Activated naive CD4-positive, alpha-beta T cell treated with anti-CD3 and anti-CD28 coated beads, Interleukin-2, amount 50 U/mL, for 24 hours (primary cell): Measurements from ENCODE around the gene MT1HL1.

Experiments
- H3K27ac Mint-ChIP-seq: one replicate; pipeline ENCODE4 v1.8.0; 2021; ENCODE audit warnings: mild to moderate bottlenecking, mixed read lengths
- H3K27me3 Mint-ChIP-seq: one replicate; pipeline ENCODE4 v1.8.0; 2021; ENCODE audit warnings: mixed read lengths
- H3K36me3 Mint-ChIP-seq: one replicate; pipeline ENCODE4 v1.8.0; 2021; ENCODE audit warnings: mixed read lengths
- H3K4me1 Mint-ChIP-seq: one replicate; pipeline ENCODE4 v1.8.0; 2021; ENCODE audit warnings: mixed read lengths
- H3K4me3 Mint-ChIP-seq: one replicate; pipeline ENCODE4 v1.8.0; 2021; ENCODE audit warnings: mild to moderate bottlenecking, mixed read lengths
- H3K9me3 Mint-ChIP-seq: one replicate; pipeline ENCODE4 v1.8.0; 2021; ENCODE audit warnings: mixed read lengths

MT1HL1 gene

DNA sequence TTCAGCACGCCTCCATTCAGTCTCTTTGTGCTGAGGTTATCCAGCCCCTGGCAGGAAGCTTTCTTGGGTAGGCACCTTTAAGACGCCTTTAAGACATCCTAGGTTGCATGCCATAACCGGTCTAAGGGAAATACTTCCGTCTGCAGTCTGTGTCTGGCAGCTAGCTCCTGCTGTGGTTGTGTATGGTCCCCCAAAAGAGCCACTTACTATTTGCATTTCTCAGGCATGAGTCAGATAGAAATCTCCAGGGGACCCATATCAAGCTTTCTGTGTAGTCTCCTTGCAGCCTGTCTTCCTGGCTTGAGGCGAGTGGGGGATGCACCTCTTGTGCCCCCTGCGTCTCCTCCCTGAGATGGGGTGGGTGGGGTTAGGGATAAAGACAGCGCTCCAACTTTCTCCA is 27.8 kb upstream of the MT1HL1 start:
- H3K4me3 Mint-ChIP-seq: no peak overlapping the region
- no peaks in the 10 kb centered on the region for H3K9me3 Mint-ChIP-seq
- no peak overlapping the region for H3K27ac Mint-ChIP-seq
- H3K4me1 Mint-ChIP-seq: no peaks in the 10 kb centered on the region
- H3K36me3 Mint-ChIP-seq: no peaks in the 10 kb centered on the region
- peaks cover 10% of the 10 kb centered on the region for H3K27me3 Mint-ChIP-seq

DNA sequence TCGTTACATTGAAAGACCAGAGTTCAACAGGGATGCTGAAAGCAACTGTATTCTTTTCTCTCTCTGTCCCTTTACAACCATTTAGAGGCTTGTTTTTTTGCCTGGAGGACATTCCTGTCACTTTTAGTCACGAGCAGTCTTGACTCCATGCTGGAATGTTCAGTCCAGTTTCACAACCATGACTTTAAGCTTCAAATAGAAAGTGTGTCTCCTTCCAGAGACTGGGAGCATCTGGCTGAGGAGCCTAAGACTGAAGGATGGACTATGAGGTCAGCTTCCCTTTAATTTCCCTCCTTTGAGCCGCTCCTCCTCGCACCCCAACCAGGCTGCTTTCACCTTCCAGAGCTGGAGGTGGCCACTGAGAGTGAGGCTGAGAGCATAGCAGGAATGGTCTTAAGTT is 27.2 kb upstream of the MT1HL1 start:
- Mint-ChIP-seq H3K27ac (no peak overlapping the region), H3K4me1 (no peaks in the 10 kb centered on the region), H3K27me3 (peaks cover 10% of the 10 kb centered on the region), H3K4me3 (no peak overlapping the region), H3K36me3 (no peaks in the 10 kb centered on the region), H3K9me3 (no peaks in the 10 kb centered on the region)

DNA sequence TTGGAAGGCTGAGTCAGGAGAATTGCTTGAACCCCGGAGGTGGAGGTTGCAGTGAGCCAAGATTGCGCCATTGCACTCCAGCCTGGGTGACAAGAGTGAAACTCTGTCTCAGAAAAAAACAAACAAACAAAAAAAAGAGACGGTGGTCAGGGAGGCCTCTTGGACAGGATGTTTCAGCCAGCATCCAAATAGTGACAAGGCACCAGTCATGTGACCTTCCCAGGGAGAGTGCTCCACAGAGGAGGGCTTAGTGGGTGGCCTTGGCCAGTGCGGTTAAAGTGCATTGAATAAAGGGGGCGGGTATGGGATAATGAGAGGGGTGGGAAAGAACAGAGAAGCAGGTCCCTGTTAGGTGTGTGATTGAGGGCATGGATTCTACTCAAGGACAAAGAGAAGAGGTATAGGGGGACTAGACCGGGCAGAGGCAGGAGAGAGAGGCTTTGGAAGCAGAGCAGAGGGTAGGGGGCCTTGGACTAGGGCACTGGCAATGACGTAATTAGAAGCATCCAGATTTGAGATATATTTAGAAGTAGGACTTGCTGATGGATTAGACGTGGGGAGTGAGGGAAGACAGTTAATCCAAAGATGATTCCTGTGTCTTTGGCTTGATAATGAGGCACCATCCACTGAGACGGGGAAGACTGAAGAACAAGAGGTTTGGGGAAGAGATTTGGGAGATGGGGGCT is 25.8 kb upstream of the MT1HL1 start:
- Mint-ChIP-seq H3K4me3 (no peak overlapping the region), H3K36me3 (peaks cover 4% of the 10 kb centered on the region), H3K9me3 (peaks cover 8% of the 10 kb centered on the region), H3K27me3 (peaks cover 10% of the 10 kb centered on the region), H3K27ac (no peak overlapping the region), H3K4me1 (no peaks in the 10 kb centered on the region)

DNA sequence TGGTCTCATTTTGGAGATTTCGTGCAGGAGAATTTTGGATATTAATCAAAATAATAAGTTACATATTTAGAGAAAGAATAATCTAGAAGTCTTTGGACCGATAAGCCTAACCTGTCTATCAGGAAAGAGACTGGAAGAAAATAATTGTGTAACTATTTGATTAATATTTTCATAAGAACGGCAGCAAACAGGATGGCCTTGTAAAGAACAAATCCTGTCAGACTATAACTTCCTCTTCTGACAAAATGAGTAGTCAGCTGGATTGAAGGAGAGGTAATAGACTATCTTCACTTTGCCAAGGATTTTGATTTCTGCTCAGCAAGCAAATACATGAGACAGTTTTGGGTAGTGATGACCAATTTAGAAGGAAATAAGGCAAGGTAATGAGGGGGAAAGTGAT is 25.0 kb upstream of the MT1HL1 start:
- H3K27me3 Mint-ChIP-seq: peaks cover 9% of the 10 kb centered on the region
- peaks cover 8% of the 10 kb centered on the region for H3K9me3 Mint-ChIP-seq
- H3K4me3 Mint-ChIP-seq: no peak overlapping the region
- no peak overlapping the region for H3K27ac Mint-ChIP-seq
- peaks cover 4% of the 10 kb centered on the region for H3K36me3 Mint-ChIP-seq
- H3K4me1 Mint-ChIP-seq: no peaks in the 10 kb centered on the region

DNA sequence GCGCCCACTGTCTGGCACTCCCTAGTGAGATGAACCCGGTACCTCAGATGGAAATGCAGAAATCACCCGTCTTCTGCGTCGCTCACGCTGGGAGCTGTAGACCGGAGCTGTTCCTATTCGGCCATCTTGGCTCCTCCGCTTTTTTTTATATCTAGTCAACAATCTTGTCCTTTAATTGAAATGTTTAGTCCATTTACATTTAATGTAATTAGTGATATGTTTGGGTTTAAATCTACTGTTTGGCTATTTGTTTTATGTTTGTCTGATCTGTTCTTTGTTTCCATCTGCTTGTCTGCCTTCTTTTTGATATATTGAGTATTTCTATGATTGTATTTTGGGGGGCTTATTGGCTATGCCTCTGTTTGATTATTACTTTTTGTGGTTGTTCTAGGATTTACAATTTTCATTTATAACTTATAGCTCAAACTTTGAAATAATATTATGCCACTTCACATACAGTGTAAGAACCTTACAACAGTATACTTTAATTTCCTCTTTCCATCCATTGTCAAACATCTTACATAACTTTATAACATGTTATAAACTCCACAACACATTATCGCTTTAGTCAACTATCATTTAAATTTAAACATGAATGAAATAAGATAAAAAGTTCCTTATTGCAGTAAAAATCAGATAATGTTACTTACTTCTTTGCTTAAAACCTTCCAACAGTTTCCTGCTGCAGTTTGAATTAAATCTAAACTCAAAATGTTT is 21.3 kb upstream of the MT1HL1 start:
- H3K36me3 Mint-ChIP-seq: peaks cover 4% of the 10 kb centered on the region
- H3K9me3 Mint-ChIP-seq: peaks cover 8% of the 10 kb centered on the region
- no peaks in the 10 kb centered on the region for H3K4me1 Mint-ChIP-seq
- H3K27me3 Mint-ChIP-seq: peaks cover 6% of the 10 kb centered on the region
- no peak overlapping the region for H3K4me3 Mint-ChIP-seq
- H3K27ac Mint-ChIP-seq: no peak overlapping the region

DNA sequence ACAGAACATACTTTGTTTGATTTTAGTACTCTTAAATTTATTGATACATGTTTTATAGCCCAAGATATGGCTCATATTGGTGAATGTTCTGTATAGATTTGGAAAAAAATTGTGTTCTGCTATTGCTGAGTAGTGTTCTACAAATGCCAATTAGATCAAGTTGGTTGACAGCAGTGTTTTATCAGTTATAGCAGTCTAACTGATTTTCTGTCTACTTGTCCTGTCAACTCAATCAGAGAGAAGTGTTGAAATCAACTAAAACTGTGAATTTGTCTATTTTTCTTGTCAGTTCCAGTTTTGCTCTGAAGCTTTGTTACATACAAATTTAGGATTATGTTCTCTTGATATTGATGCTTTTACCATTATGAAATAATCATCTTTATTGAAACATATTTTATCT is 14.7 kb upstream of the MT1HL1 start:
- Mint-ChIP-seq H3K4me3 (no peak overlapping the region), H3K27me3 (peaks cover 4% of the 10 kb centered on the region), H3K9me3 (no peaks in the 10 kb centered on the region)

DNA sequence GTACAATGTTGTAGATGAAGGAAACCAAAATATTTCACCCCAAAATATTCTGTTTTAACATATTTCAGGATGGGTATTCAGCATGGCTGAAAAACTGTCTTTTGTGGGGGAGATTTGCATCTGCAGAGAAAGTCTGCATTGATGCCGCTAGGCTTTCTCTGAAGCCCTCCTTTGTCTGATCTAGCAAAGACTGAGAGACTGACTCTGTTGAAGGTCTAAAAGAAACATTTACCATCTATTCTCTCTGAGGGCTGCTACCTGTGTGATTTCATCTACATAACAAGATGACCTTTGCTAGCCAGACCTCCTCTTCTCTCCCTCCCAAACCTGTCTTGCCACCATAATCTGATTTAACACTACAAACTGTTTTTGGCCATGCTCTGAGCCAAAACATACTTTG is 12.4 kb upstream of the MT1HL1 start:
- H3K27ac Mint-ChIP-seq: peak overlapping the region; percentile 23
- no peaks in the 10 kb centered on the region for H3K4me1 Mint-ChIP-seq
- no peaks in the 10 kb centered on the region for H3K36me3 Mint-ChIP-seq
- H3K4me3 Mint-ChIP-seq: no peak overlapping the region
- H3K9me3 Mint-ChIP-seq: no peaks in the 10 kb centered on the region
- H3K27me3 Mint-ChIP-seq: peaks cover 4% of the 10 kb centered on the region

More for the DNA sequence above, 14.7 kb upstream of the MT1HL1 start:
- Mint-ChIP-seq H3K36me3 (no peaks in the 10 kb centered on the region), H3K27ac (no peak overlapping the region), H3K4me1 (no peaks in the 10 kb centered on the region)

DNA sequence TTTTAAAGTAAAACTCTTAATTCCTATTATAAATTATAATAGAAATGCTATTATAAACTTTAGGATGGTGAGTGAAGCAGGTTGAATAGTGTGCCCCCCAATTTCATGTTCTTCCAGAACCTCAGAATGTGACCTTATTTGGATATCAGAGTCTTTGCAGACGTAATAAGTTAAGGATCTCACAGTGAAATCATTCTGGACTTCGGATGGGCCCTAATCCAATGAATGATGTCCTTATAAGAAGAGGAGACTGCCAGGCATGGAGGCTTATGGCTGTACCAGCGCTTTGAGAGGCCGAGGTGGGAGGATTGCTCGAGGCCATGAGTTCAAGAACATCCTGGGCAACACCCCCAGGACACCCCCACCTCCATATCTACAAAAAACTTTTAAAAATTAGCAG is 9.4 kb upstream of the MT1HL1 start:
- Mint-ChIP-seq H3K4me1 (no peaks in the 10 kb centered on the region), H3K36me3 (no peaks in the 10 kb centered on the region), H3K4me3 (no peak overlapping the region), H3K27me3 (peaks cover 6% of the 10 kb centered on the region), H3K27ac (no peak overlapping the region), H3K9me3 (no peaks in the 10 kb centered on the region)

DNA sequence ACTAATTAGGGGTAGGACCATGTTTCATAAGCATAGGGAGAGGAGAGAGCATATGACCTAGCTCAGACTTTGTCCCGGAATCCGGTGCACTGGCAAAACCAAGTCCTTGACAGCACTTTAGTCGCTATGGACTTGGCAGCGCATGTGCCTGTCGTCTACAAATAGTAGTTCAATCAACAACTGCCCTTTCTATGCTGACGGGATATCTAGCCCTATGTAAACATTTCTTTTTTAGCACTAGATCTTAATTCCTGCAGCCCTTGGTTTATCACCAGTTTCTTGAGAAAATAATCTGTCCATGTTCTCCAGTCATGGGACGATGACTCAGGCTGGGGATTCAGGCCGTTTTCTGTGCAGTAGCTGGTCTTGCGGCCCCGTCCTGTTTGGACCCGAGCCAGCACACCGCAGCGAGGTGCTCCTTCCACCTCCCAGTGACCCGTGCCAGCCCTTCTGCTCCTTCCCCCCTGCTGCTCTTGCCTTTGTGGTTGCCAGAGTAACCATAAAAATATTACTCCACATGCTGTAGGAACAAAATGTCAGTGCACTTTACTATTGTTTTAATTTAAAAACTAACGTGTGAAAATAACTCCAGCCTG is 8.6 kb upstream of the MT1HL1 start:
- Mint-ChIP-seq H3K27me3 (peaks cover 5% of the 10 kb centered on the region), H3K27ac (no peak overlapping the region), H3K9me3 (no peaks in the 10 kb centered on the region), H3K4me1 (no peaks in the 10 kb centered on the region), H3K4me3 (no peak overlapping the region), H3K36me3 (no peaks in the 10 kb centered on the region)

DNA sequence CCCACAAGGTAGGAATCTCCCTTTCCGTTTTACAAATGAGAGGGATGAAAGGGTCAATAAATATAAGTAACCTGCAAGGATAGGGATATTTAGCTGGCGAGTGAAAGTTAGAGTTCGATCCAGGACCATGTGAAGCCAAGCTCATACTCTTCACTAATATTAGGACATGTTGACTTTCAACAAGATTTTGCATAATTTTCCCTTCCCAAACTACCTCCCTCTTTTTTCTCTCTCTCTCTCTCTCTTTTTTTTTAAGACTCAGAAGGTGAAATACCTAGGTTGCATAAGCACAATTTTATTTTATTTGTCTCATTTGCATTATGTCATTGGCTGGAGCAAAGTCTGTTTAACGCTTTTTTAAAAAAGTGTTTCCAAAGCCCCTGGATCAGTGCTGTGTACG is 8.1 kb upstream of the MT1HL1 start:
- no peaks in the 10 kb centered on the region for H3K36me3 Mint-ChIP-seq
- no peak overlapping the region for H3K27ac Mint-ChIP-seq
- peaks cover 5% of the 10 kb centered on the region for H3K27me3 Mint-ChIP-seq
- H3K9me3 Mint-ChIP-seq: no peaks in the 10 kb centered on the region
- no peak overlapping the region for H3K4me3 Mint-ChIP-seq
- H3K4me1 Mint-ChIP-seq: no peaks in the 10 kb centered on the region

DNA sequence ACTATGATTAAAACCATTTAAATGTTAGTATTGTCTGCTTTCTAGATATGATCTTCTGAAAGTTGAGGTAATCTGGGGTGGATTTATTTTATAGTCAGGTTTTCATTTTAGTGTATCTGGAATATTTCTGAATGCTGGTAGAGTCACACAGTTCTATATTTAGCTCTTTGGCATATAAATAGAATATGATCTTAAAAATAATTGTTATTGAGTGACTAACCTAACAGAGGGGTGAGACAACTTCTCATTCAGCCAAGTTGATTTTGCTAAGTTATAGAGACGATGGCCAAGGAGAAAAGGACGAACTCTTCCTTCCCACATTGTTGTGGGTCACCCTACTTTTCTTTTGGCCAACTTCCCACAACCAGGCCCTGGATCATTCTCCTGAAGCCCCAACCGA is 7.2 kb upstream of the MT1HL1 start:
- H3K4me3 Mint-ChIP-seq: no peak overlapping the region
- H3K36me3 Mint-ChIP-seq: no peaks in the 10 kb centered on the region
- H3K9me3 Mint-ChIP-seq: no peaks in the 10 kb centered on the region
- H3K4me1 Mint-ChIP-seq: no peaks in the 10 kb centered on the region
- peaks cover 5% of the 10 kb centered on the region for H3K27me3 Mint-ChIP-seq
- H3K27ac Mint-ChIP-seq: no peak overlapping the region

DNA sequence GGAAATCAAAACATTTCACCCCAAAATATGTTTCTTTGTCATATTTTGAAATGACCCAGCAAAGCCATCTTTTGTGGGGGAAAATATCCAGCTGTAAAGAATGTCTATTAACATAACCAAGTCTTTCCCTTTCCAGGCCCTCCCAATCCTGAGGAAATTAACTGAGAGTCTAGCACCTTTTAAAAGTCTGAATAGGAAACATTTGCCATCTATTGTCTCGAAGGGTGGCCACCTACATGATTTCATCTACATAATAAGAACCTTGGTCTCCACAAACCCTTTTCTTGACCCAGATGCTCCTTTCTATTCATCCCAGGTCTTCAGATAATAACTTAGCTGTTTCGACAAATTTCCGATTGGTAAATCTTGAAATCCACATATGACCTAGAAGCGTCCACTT is 5.4 kb upstream of the MT1HL1 start:
- no peak overlapping the region for H3K27ac Mint-ChIP-seq
- H3K4me3 Mint-ChIP-seq: no peak overlapping the region
- no peaks in the 10 kb centered on the region for H3K36me3 Mint-ChIP-seq
- no peaks in the 10 kb centered on the region for H3K9me3 Mint-ChIP-seq
- no peaks in the 10 kb centered on the region for H3K4me1 Mint-ChIP-seq
- H3K27me3 Mint-ChIP-seq: peaks cover 3% of the 10 kb centered on the region

DNA sequence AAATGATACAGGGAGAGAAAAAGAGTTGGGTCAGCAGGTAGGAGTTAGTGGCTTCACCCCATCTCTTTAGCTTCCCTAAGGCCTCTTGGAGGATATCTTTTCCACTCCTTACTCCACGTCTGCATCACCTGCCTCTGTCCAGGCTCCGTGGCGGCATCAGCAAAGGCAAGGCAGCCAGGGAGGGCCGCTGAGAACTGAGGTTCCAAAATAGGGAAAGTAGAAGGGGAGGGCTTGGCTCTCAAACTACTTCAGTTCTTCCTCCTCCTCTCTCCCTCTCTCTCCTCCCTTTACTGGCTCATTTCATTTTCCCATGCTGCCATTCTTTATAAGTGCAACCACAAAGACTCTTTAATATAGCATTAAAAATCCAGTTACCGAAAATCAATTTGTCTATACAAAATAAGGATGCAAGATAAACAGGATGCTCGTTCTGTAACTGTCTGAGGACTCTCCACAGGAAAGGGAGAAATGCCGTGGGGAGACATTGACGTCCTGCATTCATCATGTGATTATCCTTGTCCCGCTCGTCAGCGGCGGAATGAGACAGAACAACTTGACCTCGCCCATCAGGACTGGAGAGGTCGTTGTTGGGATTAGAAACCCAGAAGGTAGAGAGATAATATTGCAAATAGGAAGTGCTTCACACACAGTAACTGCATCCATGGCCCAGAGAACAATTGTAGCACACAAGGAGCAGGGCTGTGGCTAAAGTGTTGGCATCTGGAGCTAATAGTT is 3.1 kb upstream of the MT1HL1 start:
- peaks cover 3% of the 10 kb centered on the region for H3K27me3 Mint-ChIP-seq
- H3K36me3 Mint-ChIP-seq: no peaks in the 10 kb centered on the region
- no peaks in the 10 kb centered on the region for H3K4me1 Mint-ChIP-seq
- no peak overlapping the region for H3K27ac Mint-ChIP-seq
- H3K4me3 Mint-ChIP-seq: no peak overlapping the region
- no peaks in the 10 kb centered on the region for H3K9me3 Mint-ChIP-seq

DNA sequence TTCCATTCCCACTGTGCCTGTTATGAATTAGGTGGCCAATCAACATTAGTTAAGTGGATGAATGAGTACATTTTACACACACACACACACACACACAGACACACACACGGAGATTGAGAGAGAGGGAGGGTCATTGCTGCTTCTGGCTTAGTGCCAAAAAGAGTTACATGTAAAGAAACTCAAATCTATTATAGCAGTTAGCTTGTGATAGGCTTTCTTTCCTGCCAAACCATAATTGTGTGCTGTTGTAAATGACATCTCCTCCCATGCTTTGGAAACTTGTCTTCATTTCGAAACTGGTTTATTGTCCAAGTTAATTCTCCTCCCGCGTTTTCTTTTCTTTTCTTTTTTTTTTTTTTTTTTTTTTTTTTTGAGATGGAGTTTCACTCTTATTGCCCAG is 1.4 kb upstream of the MT1HL1 start:
- Mint-ChIP-seq H3K27ac (no peak overlapping the region), H3K4me3 (no peak overlapping the region), H3K36me3 (no peaks in the 10 kb centered on the region)

DNA sequence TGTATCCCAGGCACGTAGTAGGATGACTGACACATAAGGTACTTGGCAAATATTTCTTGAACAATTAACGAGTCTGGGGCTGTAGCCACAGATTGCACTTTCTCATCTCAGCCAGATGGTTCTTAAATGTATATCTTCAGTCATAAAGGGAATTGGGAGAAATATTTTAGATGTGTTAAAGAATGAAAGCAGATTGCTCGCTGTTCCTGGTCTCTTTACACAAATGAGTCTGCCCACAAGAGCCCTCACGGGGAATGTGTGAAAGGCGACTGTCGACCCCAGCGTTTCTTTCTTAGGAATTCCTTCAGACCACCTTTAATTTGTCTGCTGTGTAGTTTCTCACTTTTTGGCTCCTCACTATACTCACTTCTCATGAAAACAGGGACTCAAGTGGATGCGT is 725 bp downstream of the MT1HL1 start:
- Mint-ChIP-seq H3K4me1 (no peaks in the 10 kb centered on the region), H3K36me3 (no peaks in the 10 kb centered on the region), H3K4me3 (no peak overlapping the region), H3K27me3 (no peaks in the 10 kb centered on the region), H3K27ac (no peak overlapping the region), H3K9me3 (no peaks in the 10 kb centered on the region)

More for the DNA sequence above, 1.4 kb upstream of the MT1HL1 start:
- Mint-ChIP-seq H3K27me3 (peaks cover 3% of the 10 kb centered on the region), H3K9me3 (no peaks in the 10 kb centered on the region), H3K4me1 (no peaks in the 10 kb centered on the region)

DNA sequence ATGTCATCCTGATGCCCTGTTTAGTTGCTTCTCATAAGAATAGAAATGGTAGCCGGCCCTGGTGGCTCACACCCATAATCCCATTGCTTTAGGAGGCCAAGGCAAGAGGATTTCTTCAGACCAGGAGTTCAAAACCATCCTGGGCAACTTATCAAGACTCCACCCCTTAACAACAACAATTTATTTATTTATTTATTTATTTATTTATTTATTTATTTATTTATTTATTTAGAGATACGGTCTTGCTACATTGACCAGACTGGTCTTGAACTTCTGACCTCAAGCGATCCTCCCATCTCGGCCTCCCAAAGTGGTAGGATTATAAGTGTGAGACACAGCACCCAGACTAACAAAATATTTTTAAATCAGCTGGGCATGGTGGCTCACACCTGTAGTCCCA is 4.0 kb downstream of the MT1HL1 start:
- H3K4me3 Mint-ChIP-seq: no peak overlapping the region

More for the DNA sequence above, 4.0 kb downstream of the MT1HL1 start:
- Mint-ChIP-seq H3K27ac (no peak overlapping the region), H3K9me3 (no peaks in the 10 kb centered on the region), H3K27me3 (no peaks in the 10 kb centered on the region), H3K36me3 (no peaks in the 10 kb centered on the region), H3K4me1 (no peaks in the 10 kb centered on the region)
